ENCODE results near the gene ADGRF5.

Gene ADGRF5

GRCh38 chr6:46961232-46961631 is 39.5 kb upstream of the ADGRF5 start:
- no peak for DNase-seq (ENCODE audit: low read depth)
- H3K4me3 ChIP-seq (ENCODE audit: low read length) = no peak overlapping the region
- no peak for TF ChIP-seq CTCF (IDR thresholded peaks at IDR 0.05; ENCODE audit: insufficient read depth, low read depth, low read length, missing control alignments)

DNA sequence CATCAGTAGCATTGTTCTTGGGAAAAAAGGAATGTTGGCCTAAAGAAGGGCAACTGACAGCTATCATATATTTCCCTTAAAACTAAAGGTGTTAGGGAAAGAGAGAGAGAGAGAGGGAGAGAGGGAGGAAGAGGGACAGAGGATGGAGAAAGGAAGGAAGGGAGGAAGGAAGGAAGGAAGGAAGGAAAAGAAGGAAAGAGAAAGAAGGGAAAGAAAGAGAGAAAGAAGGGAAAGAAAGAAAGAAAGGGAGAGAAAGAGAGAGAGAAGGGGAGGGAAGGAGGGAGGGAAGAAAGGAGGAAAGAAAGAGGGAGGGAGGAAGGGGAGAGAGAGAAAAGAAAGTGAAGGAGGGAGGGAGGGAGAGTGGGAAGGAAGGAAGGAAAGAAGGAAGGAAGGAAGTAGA is 37.7 kb upstream of the ADGRF5 start:
- no peak overlapping the region for H3K4me3 ChIP-seq (ENCODE audit: low read length)
- no peak for DNase-seq (ENCODE audit: low read depth)
- no peak for TF ChIP-seq CTCF (IDR thresholded peaks at IDR 0.05; ENCODE audit: insufficient read depth, low read depth, low read length, missing control alignments)

- H3K4me3 ChIP-seq (ENCODE audit: low read length) = no peak overlapping the region
- DNase-seq (ENCODE audit: low read depth) = no peak
- TF ChIP-seq CTCF (IDR thresholded peaks at IDR 0.05; ENCODE audit: insufficient read depth, low read depth, low read length, missing control alignments) = no peak
Measured at GRCh38 chr6:46956409-46956808, 34.7 kb upstream of the ADGRF5 start.

- no peak overlapping the region for H3K4me3 ChIP-seq (ENCODE audit: low read length)
- no peak for TF ChIP-seq CTCF (IDR thresholded peaks at IDR 0.05; ENCODE audit: insufficient read depth, low read depth, low read length, missing control alignments)
- peak; percentile 82 for DNase-seq (ENCODE audit: low read depth)
Measured at GRCh38 chr6:46954837-46955451, 33.2 kb upstream of the ADGRF5 start.

DNA sequence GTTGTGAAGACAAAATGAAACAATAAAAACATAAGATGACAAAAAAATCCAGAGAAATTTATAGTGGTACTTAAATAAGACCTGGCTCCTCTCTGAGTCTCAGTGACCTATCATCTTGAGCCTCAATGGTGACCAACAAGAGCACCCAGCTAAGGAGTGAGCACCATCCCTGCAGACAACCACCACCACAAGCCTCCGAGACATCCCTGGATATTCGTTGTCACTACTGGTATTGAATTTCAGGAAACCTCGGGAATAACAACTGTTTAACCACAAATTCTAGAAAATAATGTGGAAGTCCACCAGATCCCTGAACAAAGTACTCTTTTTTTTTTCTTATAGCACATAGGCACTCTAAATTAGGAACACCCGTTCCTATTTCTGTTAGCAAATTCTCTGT is 32.2 kb upstream of the ADGRF5 start:
- DNase-seq (ENCODE audit: low read depth) = no peak
- no peak for TF ChIP-seq CTCF (IDR thresholded peaks at IDR 0.05; ENCODE audit: insufficient read depth, low read depth, low read length, missing control alignments)
- no peak overlapping the region for H3K4me3 ChIP-seq (ENCODE audit: low read length)

- no peak for TF ChIP-seq CTCF (IDR thresholded peaks at IDR 0.05; ENCODE audit: insufficient read depth, low read depth, low read length, missing control alignments)
- H3K4me3 ChIP-seq (ENCODE audit: low read length) = no peak overlapping the region
- DNase-seq (ENCODE audit: low read depth) = no peak
Measured at GRCh38 chr6:46949632-46950280, 28.0 kb upstream of the ADGRF5 start.

GRCh38 chr6:46948699-46949098 is 27.0 kb upstream of the ADGRF5 start:
- no peak overlapping the region for H3K4me3 ChIP-seq (ENCODE audit: low read length)
- no peak for DNase-seq (ENCODE audit: low read depth)
- no peak for TF ChIP-seq CTCF (IDR thresholded peaks at IDR 0.05; ENCODE audit: insufficient read depth, low read depth, low read length, missing control alignments)

Measured in epithelial cell of esophagus (primary cell).